OCI-LY7 (cell line): ENCODE measurements around the gene IL2RA. TPM values are rescaled to one million over a fixed set of nuclear protein-coding genes. Genes with fewer than 3 reads are reported as not detected.

ENCODE experiments used
- BruUV-seq: library from RNA; stranded (reverse); fragments of 400-500 nt; replicated peaks from 2 replicates; lab custom pipeline; 2021; lab: Mats Ljungman, UMichigan
- CTCF ChIA-PET: fragments of 300-600 bp; sonication (Branson Sonifier 250); formaldehyde crosslinking; loops from one replicate; lab custom pipeline; 2022; ENCODE audit warnings: antibody characterized with exemption; ENCODE audit not compliant: unreplicated experiment; lab: Charles Lee
- POLR2A ChIA-PET: fragments of 300-600 bp; sonication (Branson Sonifier 250); formaldehyde crosslinking; loops from one replicate; lab custom pipeline; 2022; ENCODE audit warnings: antibody characterized with exemption; lab: Charles Lee
- DNase-seq: peaks from one replicate; pipeline ENCODE4 v3.0.0-alpha.2; 2015; ENCODE audit warnings: low spot score
- H2AFZ ChIP-seq: fragments of 200-600 bp; sonication (generic), shearing (Covaris generic); 2 replicates; pipeline ENCODE4 v1.6.1; 2014; ENCODE audit warnings: mild to moderate bottlenecking, antibody characterized with exemption, low read length, moderate library complexity
- H3K27ac ChIP-seq: fragments of 200-600 bp; sonication (generic); 2 replicates; pipeline ENCODE4 v1.5.1; 2014; ENCODE audit warnings: mixed run types, low read depth, mild to moderate bottlenecking, moderate library complexity, low read length, inconsistent platforms; ENCODE audit not compliant: poor library complexity, severe bottlenecking
- H3K36me3 ChIP-seq: fragments of 200-600 bp; sonication (generic); 2 replicates; pipeline ENCODE4 v1.6.1; 2014; ENCODE audit warnings: mild to moderate bottlenecking, antibody characterized with exemption, low read length, moderate library complexity, mixed read lengths; ENCODE audit not compliant: insufficient read depth
- H3K4me1 ChIP-seq: fragments of 200-600 bp; sonication (generic); 2 replicates; pipeline ENCODE4 v1.5.1; 2014; ENCODE audit warnings: mild to moderate bottlenecking, low read length; ENCODE audit not compliant: insufficient read depth, poor library complexity, severe bottlenecking
- H3K4me2 ChIP-seq: fragments of 200-600 bp; sonication (generic); 2 replicates; pipeline ENCODE4 v1.6.1; 2014; ENCODE audit warnings: mild to moderate bottlenecking, low read length
- H3K4me3 ChIP-seq: fragments of 200-600 bp; sonication (generic); 2 replicates; pipeline ENCODE4 v1.5.1; 2014; ENCODE audit warnings: mild to moderate bottlenecking, low read depth, low read length; ENCODE audit not compliant: poor library complexity, severe bottlenecking
- H3K79me2 ChIP-seq: fragments of 200-600 bp; sonication (generic); 2 replicates; pipeline ENCODE4 v1.6.1; 2016; ENCODE audit warnings: low read depth, mild to moderate bottlenecking, low read length, moderate library complexity, mixed read lengths; ENCODE audit not compliant: insufficient read depth
- H3K9me2 ChIP-seq: fragments of 200-600 bp; sonication (generic); 2 replicates; pipeline ENCODE4 v1.6.1; 2016; ENCODE audit warnings: mild to moderate bottlenecking, low read length, mixed read lengths; ENCODE audit not compliant: insufficient read depth
- H3K9me3 ChIP-seq: fragments of 200-600 bp; sonication (generic); 2 replicates; pipeline ENCODE4 v1.6.1; 2014; ENCODE audit warnings: mild to moderate bottlenecking, mixed run types, low read length, mixed read lengths
- H4K20me1 ChIP-seq: fragments of 200-600 bp; sonication (generic); 2 replicates; pipeline ENCODE4 v1.6.1; 2014; ENCODE audit warnings: mild to moderate bottlenecking, antibody characterized with exemption, low read length, moderate library complexity, mixed read lengths; ENCODE audit not compliant: insufficient read depth
- EZH2phosphoT487 ChIP-seq: fragments of 200-600 bp; sonication (generic); IDR thresholded peaks from 2 replicates; pipeline ENCODE4 v1.6.1; 2018; ENCODE audit warnings: low read depth, borderline replicate concordance, mild to moderate bottlenecking, mixed run types, antibody characterized with exemption, low read length, moderate library complexity, mixed read lengths
- intact Hi-C: fragments of 100-400 bp; cut with micrococcal nuclease; formaldehyde crosslinking; loops from one replicate; pipeline ENCODE4 v1.10.0; 2022; ENCODE audit not compliant: unreplicated experiment
- total RNA-seq, 2 experiments: library from RNA; depleted of rRNA in 1 of 2; stranded (reverse); fragments of >200 nt in 1 of 2; shearing (Covaris generic) in 1 of 2; gene quantifications; 2 replicates each; pipeline ENCODE4 v1.2.3, GENCODE V29; 2014 to 2022
- TF ChIP-seq, protein P1 (sequence below): fragments of 200-600 bp; sonication (generic); conservative IDR thresholded peaks from 2 replicates; pipeline ENCODE4 v1.5.1; 2014; ENCODE audit warnings: mild to moderate bottlenecking, antibody characterized with exemption, low read length, moderate library complexity, mixed read lengths

IL2RA gene
- total RNA-seq, 2 experiments from 2014 or later: 22.3 to 24.0 TPM

DNA sequence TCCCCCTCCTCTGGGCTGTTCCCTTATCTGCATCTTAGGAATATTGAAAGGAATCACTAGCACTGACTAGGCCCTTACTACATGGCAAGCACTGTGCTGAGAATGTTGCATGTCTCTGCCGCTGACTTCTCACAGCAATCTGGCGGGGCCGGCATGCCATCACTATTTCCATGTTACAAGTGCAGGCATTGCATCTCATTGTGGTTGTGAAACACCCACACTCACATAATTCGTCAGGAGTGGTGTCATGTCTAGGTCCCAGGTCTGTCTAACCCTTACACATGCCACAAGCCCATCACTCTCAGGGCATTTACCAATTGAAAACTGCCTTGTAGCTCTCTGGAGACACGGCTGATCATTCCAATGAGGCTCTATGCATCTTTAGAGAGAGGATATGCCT, 8.5 kb upstream of the IL2RA start:
- Histone ChIP-seq H3K9me3 (no peaks in the 10 kb centered on the region), H3K4me2 (peak overlapping the region; percentile 53), H3K79me2 (no peaks in the 10 kb centered on the region), H3K36me3 (no peaks in the 10 kb centered on the region), H2AFZ (peak overlapping the region; percentile 61; the same call in 1 of the 2 replicates), H4K20me1 (no peaks in the 10 kb centered on the region), H3K4me1 (peaks cover 76% of the 10 kb centered on the region), H3K4me3 (no peak overlapping the region), H3K9me2 (no peaks in the 10 kb centered on the region), H3K27ac (peak overlapping the region; percentile 98)
- intact Hi-C loops: no loop called here
- ChIA-PET POLR2A (interaction anchor here (0.6 to 9.0 kb wide), 6 partner anchors 8 to 94 kb away, joined by 3 to 110 read pairs (median 4); partner anchors contain the start of gene IL2RA), CTCF (interaction anchor here (1.1 to 1.9 kb wide), 3 partner anchors 11 to 21 kb away, joined by 3 to 7 read pairs (median 3); no protein-coding TSS in a partner anchor)
- BruUV-seq: no TSS peak
- TF ChIP-seq, protein P1, sequence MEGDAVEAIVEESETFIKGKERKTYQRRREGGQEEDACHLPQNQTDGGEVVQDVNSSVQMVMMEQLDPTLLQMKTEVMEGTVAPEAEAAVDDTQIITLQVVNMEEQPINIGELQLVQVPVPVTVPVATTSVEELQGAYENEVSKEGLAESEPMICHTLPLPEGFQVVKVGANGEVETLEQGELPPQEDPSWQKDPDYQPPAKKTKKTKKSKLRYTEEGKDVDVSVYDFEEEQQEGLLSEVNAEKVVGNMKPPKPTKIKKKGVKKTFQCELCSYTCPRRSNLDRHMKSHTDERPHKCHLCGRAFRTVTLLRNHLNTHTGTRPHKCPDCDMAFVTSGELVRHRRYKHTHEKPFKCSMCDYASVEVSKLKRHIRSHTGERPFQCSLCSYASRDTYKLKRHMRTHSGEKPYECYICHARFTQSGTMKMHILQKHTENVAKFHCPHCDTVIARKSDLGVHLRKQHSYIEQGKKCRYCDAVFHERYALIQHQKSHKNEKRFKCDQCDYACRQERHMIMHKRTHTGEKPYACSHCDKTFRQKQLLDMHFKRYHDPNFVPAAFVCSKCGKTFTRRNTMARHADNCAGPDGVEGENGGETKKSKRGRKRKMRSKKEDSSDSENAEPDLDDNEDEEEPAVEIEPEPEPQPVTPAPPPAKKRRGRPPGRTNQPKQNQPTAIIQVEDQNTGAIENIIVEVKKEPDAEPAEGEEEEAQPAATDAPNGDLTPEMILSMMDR: no peak
- TF ChIP-seq EZH2phosphoT487: no peak
- DNase-seq: no peak

DNA sequence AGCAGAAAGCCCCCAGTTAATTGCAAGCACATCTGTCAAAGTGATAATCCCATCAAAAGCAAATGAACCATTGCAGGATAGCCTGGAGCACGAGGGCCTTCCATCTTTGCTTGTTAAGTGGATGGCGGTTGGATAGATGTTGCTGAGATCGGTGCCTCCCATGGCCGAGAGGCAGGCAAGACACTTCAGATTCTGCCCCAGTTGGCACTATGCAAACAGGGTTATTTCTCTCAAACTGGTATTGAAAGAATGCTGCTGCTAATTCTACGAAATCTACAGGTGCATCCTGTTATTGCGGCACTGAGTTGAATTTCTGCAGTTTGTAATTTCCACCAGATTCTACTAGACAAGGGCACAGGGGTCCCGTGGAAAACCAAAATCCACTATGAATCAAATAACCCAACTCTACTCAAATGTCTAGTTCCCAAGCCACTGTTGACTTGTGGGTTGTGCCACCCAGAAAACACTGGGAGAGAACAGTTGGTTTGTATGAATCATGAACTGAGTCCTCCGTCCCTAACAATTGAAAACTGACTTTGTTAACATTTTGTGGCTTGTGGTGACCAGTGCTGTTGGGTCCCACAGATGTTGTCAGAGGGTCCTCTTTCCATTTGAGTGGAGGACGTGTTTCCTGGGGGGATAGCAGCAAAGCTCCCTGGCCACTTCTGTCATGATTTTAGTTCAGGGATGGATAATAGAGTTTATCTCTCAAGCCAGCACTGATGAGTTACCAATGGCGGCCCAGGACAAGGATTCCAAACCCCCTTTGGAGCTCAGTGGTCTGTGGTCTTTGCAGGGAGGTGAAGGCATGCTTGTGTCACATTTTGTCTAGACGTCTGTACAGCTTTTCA, 7.1 kb upstream of the IL2RA start:
- POLR2A ChIA-PET: interaction anchor here (0.8 to 9.0 kb wide), 11 partner anchors 11 to 35 kb away, joined by 3 to 110 read pairs (median 5); no protein-coding TSS in a partner anchor
- TF ChIP-seq EZH2phosphoT487: no peak
- TF ChIP-seq, protein P1: no peak

More for the DNA sequence above, 7.1 kb upstream of the IL2RA start:
- CTCF ChIA-PET: interaction anchor here (0.6 to 2.2 kb wide), 4 partner anchors 12 to 368 kb away, joined by 3 to 12 read pairs (median 4); no protein-coding TSS in a partner anchor
- Histone ChIP-seq H3K4me1 (peaks cover 81% of the 10 kb centered on the region), H2AFZ (peak overlapping the region; percentile 69; the same call in 1 of the 2 replicates), H3K4me3 (peak overlapping the region; percentile 47), H3K79me2 (no peaks in the 10 kb centered on the region), H3K27ac (peak overlapping the region; percentile 98), H3K36me3 (no peaks in the 10 kb centered on the region), H3K9me2 (no peaks in the 10 kb centered on the region), H4K20me1 (no peaks in the 10 kb centered on the region), H3K4me2 (peak overlapping the region; percentile 85), H3K9me3 (no peaks in the 10 kb centered on the region)
- BruUV-seq: TSS peak; percentile 69
- intact Hi-C loops: loop anchor here (1.0 to 10.0 kb wide), 2 partner anchors 19 to 375 kb away; no protein-coding TSS in a partner anchor
- DNase-seq: peak; percentile 92
